ENCODE measurements around the gene ZDHHC14. TPM values are rescaled to one million over a fixed set of nuclear protein-coding genes. Genes with fewer than 3 reads are reported as not detected.

Gene ZDHHC14
- total and polyA plus RNA-seq, 2 of the 8 experiments (the other 6 are each of a cell fraction or from before 2014, with no cell fraction given) = 2.9 to 5.3 TPM

- peaks cover 0 to 2% (median 0%) of the 10 kb centered on the region in 4 experiments; a peak in 1 of 7 replicates for H3K27me3 ChIP-seq (replicated peaks in 1 of 4; ENCODE audit: control insufficient read depth in 3 of 4, extremely low read depth in 1 of 4, insufficient read depth in 3 of 4, low read length in 3 of 4)
Observed at GRCh38 chr6:157397660-157398059, 16.7 kb downstream of the ZDHHC14 start.

More at GRCh38 chr6:157397660-157398059, 16.7 kb downstream of the ZDHHC14 start:
- Histone ChIP-seq H2BK12ac (ENCODE audit: low read depth, low read length) (no peak overlapping the region), H2BK15ac (ENCODE audit: low read length) (no peak overlapping the region), H3K4me1 (replicated peaks in 1 of 4; ENCODE audit: control insufficient read depth in 3 of 4, insufficient read depth in 4 of 4, low read length in 3 of 4) (peaks cover 0 to 3% (median 0%) of the 10 kb centered on the region in 4 experiments; a peak in 1 of 7 replicates), H3K4ac (replicated peaks; ENCODE audit: insufficient read length, low read depth, low read length) (no peak overlapping the region), H3K56ac (replicated peaks; ENCODE audit: insufficient read length, low read depth, low read length) (no peak overlapping the region), H3K27ac (ENCODE audit: low read depth, low read length) (no peak overlapping the region), H3K4me2 (ENCODE audit: insufficient read depth in 1 of 2, low read depth in 2 of 2, low read length in 2 of 2) (no peak overlapping the region), H4K91ac (replicated peaks; ENCODE audit: insufficient read length, low read length) (no peak overlapping the region), H3K79me2 (ENCODE audit: control insufficient read depth in 1 of 2, insufficient read depth in 2 of 2, low read length in 2 of 2) (no peaks in the 10 kb centered on the region), H4K20me1 (replicated peaks in 1 of 2; ENCODE audit: control insufficient read depth in 1 of 2, insufficient read depth in 2 of 2, low read length in 2 of 2) (no peaks in the 10 kb centered on the region), H2BK120ac (replicated peaks; ENCODE audit: low read depth, low read length) (no peak overlapping the region), H3K9me3 (ENCODE audit: insufficient read depth in 2 of 2, low read depth in 1 of 2, low read length in 1 of 2) (no peaks in the 10 kb centered on the region; a peak in 1 of 4 replicates), H2BK5ac (ENCODE audit: low read depth, low read length) (no peak overlapping the region), H3K23ac (ENCODE audit: insufficient read length) (no peak overlapping the region), H3K79me1 (ENCODE audit: low read depth, low read length) (peaks cover 5% of the 10 kb centered on the region), H2BK20ac (ENCODE audit: low read length) (no peak overlapping the region), H3K4me3 (ENCODE audit: extremely low read depth in 1 of 4, insufficient read depth in 2 of 4, low read depth in 3 of 4, low read length in 4 of 4) (no peak overlapping the region), H4K5ac (ENCODE audit: insufficient read length, low read depth, low read length) (no peak overlapping the region), H3K18ac (ENCODE audit: extremely low read depth, low read length) (no peak overlapping the region), H2AK5ac (ENCODE audit: low read depth, low read length) (no peak overlapping the region), H3K9ac (replicated peaks in 1 of 4; ENCODE audit: extremely low read depth in 1 of 4, low read depth in 3 of 4, low read length in 3 of 4) (no peak overlapping the region), H4K8ac (ENCODE audit: extremely low read depth, insufficient read depth, low read length) (no peak overlapping the region), H3K23me2 (ENCODE audit: low read depth, low read length) (no peaks in the 10 kb centered on the region), H2AFZ (ENCODE audit: low read length) (no peak overlapping the region), H3K36me3 (ENCODE audit: control insufficient read depth in 2 of 4, insufficient read depth in 4 of 4, low read length in 3 of 4) (no peaks in the 10 kb centered on the region), H3K14ac (ENCODE audit: insufficient read length) (no peak overlapping the region)
- CTCF ChIA-PET (ENCODE audit: partially characterized antibody) = interaction anchor here (1.0 to 3.9 kb wide), 4 partner anchors 11 to 199 kb away, joined by 3 to 15 read pairs (median 3); no protein-coding TSS in a partner anchor
- FAIRE-seq = no peak
- 85% methylated on average over 8 of the region's 9 CpGs; no CpG with 5 or more reads in 1 of the 2 experiments for WGBS, 2 experiments (ENCODE audit: extremely low coverage in 1 of 2, insufficient coverage in 1 of 2, insufficient read length in 1 of 2, insufficient replicate concordance in 2 of 2, low coverage in 1 of 2, low lambda C conversion rate in 2 of 2, missing lambda C conversion rate in 1 of 2)
- TF ChIP-seq CTBP2 (IDR thresholded peaks at IDR 0.05; ENCODE audit: borderline replicate concordance, insufficient read depth, insufficient read length, low read length) (no peak), MAFK (IDR thresholded peaks at IDR 0.05; ENCODE audit: low read depth, low read length) (no peak), BCL11A (IDR thresholded peaks at IDR 0.05; ENCODE audit: low read depth in 2 of 2, low read length in 2 of 2) (no peak), HDAC2 (IDR thresholded peaks at IDR 0.05; ENCODE audit: borderline replicate concordance in 1 of 2, low read depth in 2 of 2, low read length in 2 of 2) (no peak), TAF1 (IDR thresholded peaks at IDR 0.05; ENCODE audit: low read depth, low read length) (no peak), ASH2L (IDR thresholded peaks at IDR 0.05; ENCODE audit: low read length) (no peak), ATF2 (IDR thresholded peaks at IDR 0.05; ENCODE audit: low read length) (no peak), TCF12 (IDR thresholded peaks at IDR 0.05; ENCODE audit: low read depth, low read length) (no peak), YY1 (IDR thresholded peaks at IDR 0.05; ENCODE audit: low read depth, low read length) (no peak), RNF2 (IDR thresholded peaks at IDR 0.05; ENCODE audit: borderline replicate concordance, low read depth, low read length, missing control alignments, poor library complexity, severe bottlenecking) (no peak)
- POLR2A ChIA-PET (ENCODE audit: partially characterized antibody) = no interaction called here
- DNase-seq (ENCODE audit: low read depth in 1 of 2, low spot score in 2 of 2) = no peak
